ENCODE data around the gene NBPF1.
A peak's percentile ranks its signal among the peaks of the same experiment; 100 is the strongest.
"Not testable (repeated sequence)": the region's sequence is repeated elsewhere in the genome, so short reads cannot be mapped to it uniquely, and the experiment has no call there.

Gene NBPF1

GRCh38 chr1:16516694-16517410, 96.5 kb downstream of the NBPF1 start:
- DNase-seq, result not testable (repeated sequence)

DNA sequence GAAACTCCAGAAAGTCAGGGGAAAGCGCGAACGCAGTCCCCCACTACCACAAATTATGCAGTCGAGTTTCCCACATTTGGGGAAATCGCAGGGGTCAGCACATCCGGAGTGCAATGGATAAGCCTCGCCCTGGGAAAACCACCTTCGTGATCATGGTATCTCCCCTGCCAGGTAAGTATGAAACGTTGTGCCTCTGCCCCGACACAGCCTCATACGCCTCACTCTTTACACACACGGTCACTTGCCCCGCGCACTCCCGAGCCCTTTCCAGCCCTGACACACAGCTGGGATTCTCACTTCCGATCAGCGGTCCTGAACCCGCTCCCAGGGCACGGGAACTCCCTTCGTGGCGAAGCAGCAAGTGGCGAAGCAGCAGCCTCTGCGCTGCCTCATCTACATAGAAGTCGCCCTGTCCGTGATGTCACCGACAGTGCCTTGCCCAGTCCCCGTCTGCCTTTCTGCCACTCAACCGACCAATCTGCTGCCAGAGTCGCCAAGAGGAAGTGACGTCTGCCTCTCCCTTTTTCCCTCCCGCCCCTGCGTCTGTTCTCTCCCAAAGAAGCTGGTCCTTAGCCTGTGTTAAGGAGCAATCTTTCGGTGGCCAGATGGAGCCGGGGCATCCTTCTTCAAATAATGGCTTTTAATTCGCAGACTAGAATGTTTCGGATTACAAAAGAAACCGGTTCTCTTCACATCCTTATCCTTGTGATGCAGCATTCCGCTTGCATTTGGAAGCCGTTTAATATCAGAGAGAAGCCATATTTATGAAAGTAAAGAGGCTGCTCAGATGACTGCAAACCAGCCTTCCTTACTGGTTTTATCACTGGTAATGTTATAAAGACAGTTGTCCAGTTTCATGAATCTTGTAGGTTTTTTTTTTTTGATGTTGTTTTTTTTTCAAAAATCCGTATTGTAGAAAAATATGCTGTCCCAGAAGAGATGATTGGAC, 99.0 kb downstream of the NBPF1 start, which contains the start of gene RNU1-1:
RNU1-1 (minus strand) TSS at position 179 of the 949 bp plus-strand sequence.
- peak in 44 of 56 donors; percentile 63 to 97 (median 84) for DNase-seq

DNA sequence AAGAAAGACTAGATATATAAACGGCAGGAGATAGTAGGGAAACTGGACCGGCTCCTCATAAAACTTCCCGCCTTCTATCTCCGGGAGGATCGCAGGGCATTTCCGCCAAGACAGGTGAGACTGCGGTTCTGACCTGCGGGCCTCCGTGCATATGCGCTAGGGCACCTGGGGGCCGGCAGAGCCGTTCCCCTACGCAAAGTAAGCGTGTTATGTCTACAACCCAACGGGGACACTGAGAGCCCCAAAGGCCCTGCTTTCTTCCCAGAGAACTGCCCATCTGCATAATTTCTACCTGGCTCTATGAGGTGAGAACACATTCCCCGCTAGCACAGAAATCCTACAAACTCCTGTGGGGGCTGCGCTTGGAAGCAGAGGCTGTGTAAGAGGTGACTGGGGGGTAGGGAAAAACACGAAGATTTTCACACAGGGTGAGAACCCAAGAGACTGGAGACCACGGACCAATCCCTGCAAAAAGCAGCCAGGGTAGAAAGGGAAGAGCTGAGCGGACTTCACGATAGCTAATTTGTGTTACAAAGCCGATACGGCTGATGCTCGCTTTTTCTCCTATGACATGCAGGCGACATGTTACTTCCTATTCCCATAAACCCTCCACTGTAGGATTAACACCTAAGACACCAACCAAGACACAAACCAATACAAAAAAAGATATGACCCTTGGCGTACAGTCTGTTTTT, 99.8 kb downstream of the NBPF1 start:
- peak in 21 of 56 donors; percentile 31 to 88 (median 59) for DNase-seq

DNA sequence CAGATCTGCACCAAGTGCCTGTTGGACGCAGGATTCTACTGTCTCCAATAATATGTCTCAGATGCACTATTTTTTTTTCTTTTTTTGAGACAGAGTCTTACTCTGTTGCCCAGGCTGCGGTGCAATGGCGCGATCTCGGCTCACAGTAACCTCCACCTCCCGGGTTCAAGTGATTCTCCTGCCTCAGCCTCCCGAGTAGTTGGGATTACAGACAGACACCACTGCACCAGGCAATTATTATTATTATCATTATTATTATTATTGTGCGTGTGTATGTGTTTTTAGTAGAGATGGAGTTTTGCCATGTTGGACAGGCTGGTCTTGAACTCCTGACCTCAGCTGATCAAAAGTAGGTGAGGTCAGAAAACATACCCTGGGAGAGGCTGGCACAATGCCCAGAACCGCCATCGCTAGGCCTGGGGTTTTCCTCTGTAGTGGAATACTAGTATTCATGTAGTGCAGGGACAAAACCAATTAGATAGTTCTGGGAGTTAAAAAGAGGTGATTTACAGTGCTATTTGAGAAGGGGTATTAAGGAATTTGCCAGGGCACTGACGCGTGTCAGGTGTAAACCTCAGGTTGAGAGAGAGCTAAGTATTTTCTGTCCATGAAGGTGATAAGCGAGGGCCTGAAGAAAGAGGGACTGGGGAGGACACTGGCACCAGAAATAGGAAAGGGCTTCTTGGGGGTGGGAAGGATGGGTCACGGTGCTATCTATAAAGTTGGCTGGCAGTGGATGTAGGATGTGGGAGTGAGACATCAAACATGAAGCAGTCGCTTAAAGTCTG, 100.5 kb downstream of the NBPF1 start:
- DNase-seq, result not testable (repeated sequence)
